ENCODE data around the gene SOX5. TPM values are rescaled to one million over a fixed set of nuclear protein-coding genes. Genes with fewer than 3 reads are reported as not detected.

Gene SOX5
- total RNA-seq, 1 experiment from 2014 or later, result 0.52 TPM

DNA sequence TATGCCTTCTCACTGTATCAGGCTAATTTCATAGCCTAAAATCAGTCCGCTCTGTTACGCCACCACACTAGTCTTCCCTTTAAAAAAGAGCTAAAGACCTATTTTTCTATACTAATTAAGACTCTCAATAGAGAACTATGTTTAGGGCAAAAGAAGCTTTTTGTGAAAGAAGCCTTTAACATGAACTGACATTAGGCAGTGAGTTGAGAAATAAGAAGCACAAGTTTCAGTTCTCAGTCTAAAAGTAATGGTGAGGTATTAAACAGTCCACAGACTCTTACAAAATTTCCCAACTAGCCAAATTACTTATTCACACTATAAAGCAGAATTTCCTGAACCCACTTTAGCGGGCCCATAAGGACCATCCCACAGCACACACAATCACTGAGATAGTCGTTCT is 93.7 kb downstream of the SOX5 start:
- Histone ChIP-seq H3K27me3 (ENCODE audit: insufficient read depth, low read length) (no peaks in the 10 kb centered on the region), H3K9ac (ENCODE audit: low read length) (no peak overlapping the region), H4K20me1 (ENCODE audit: insufficient read depth) (no peaks in the 10 kb centered on the region), H2AFZ (ENCODE audit: low read depth, low read length, poor library complexity, severe bottlenecking) (no peak overlapping the region), H3K27ac (ENCODE audit: low read depth, low read length) (no peak overlapping the region), H3K4me3 (replicated peaks in 1 of 2; ENCODE audit: low read depth in 1 of 2, low read length in 2 of 2) (no peak overlapping the region), H3K4me1 (ENCODE audit: control insufficient read depth in 1 of 2, insufficient read depth in 2 of 2, low read length in 2 of 2) (no peaks in the 10 kb centered on the region), H3K9me2 (ENCODE audit: insufficient read depth) (no peaks in the 10 kb centered on the region), H3K79me2 (ENCODE audit: insufficient read depth, low read length) (no peaks in the 10 kb centered on the region), H3K9me3 (ENCODE audit: control insufficient read depth in 1 of 2, insufficient read depth in 1 of 2, low read depth in 1 of 2, low read length in 2 of 2) (peaks cover 4 to 13% of the 10 kb centered on the region in 2 experiments), H3K4me2 (ENCODE audit: low read length) (no peak overlapping the region), H3K36me3 (ENCODE audit: control insufficient read depth in 1 of 2, insufficient read depth in 2 of 2, low read length in 2 of 2) (no peaks in the 10 kb centered on the region)
- ChIA-PET CTCF (no interaction called here), POLR2A (no interaction called here), RAD21 (ENCODE audit: low non-redundant PET in 1 of 2, low total read pairs in 2 of 2, uncharacterized antibody in 2 of 2, unreplicated experiment in 2 of 2) (no interaction called here)
- no peak for TF ChIP-seq EGR1 (IDR thresholded peaks at IDR 0.05; ENCODE audit: low read depth)
- no peak for TF ChIP-seq POLR2A (IDR thresholded peaks at IDR 0.05; ENCODE audit: borderline replicate concordance, extremely low read depth, insufficient read depth, insufficient read length)
- TF ChIP-seq CBX3 (IDR thresholded peaks at IDR 0.05; ENCODE audit: low read depth), result no peak
- TF ChIP-seq FOSL1 (IDR thresholded peaks at IDR 0.05; ENCODE audit: low read depth), result no peak
- no peak for TF ChIP-seq JUND (IDR thresholded peaks at IDR 0.05)
- TF ChIP-seq, protein P1, sequence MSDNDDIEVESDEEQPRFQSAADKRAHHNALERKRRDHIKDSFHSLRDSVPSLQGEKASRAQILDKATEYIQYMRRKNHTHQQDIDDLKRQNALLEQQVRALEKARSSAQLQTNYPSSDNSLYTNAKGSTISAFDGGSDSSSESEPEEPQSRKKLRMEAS (IDR thresholded peaks at IDR 0.05), result no peak
- no peak for TF ChIP-seq ZNF274 (IDR thresholded peaks at IDR 0.05; ENCODE audit: low read depth, low read length)
- TF ChIP-seq ZFX (IDR thresholded peaks at IDR 0.05), result no peak
- TF ChIP-seq SIN3A (IDR thresholded peaks at IDR 0.05; ENCODE audit: low read depth), result no peak
- TF ChIP-seq, protein P2, sequence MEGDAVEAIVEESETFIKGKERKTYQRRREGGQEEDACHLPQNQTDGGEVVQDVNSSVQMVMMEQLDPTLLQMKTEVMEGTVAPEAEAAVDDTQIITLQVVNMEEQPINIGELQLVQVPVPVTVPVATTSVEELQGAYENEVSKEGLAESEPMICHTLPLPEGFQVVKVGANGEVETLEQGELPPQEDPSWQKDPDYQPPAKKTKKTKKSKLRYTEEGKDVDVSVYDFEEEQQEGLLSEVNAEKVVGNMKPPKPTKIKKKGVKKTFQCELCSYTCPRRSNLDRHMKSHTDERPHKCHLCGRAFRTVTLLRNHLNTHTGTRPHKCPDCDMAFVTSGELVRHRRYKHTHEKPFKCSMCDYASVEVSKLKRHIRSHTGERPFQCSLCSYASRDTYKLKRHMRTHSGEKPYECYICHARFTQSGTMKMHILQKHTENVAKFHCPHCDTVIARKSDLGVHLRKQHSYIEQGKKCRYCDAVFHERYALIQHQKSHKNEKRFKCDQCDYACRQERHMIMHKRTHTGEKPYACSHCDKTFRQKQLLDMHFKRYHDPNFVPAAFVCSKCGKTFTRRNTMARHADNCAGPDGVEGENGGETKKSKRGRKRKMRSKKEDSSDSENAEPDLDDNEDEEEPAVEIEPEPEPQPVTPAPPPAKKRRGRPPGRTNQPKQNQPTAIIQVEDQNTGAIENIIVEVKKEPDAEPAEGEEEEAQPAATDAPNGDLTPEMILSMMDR (IDR thresholded peaks at IDR 0.05 in 2 of 3, conservative IDR thresholded peaks at IDR 0.05 in 1 of 3; ENCODE audit: borderline replicate concordance in 1 of 3, insufficient read depth in 1 of 3, low read depth in 2 of 3, low read length in 2 of 3), result no peak
- no peak for TF ChIP-seq EZH2phosphoT487 (IDR thresholded peaks at IDR 0.05; ENCODE audit: borderline replicate concordance)
- TF ChIP-seq YY1 (IDR thresholded peaks at IDR 0.05; ENCODE audit: extremely low read depth, insufficient replicate concordance, low read depth, low read length), result no peak
- TF ChIP-seq RAD21 (IDR thresholded peaks at IDR 0.05; ENCODE audit: low read depth), result no peak
- no peak for TF ChIP-seq ELF1 (IDR thresholded peaks at IDR 0.05; ENCODE audit: borderline replicate concordance, low read depth)
- no peak for TF ChIP-seq SP1 (IDR thresholded peaks at IDR 0.05; ENCODE audit: low read depth)
- no peak for TF ChIP-seq CEBPB (IDR thresholded peaks at IDR 0.05; ENCODE audit: low read depth)
- no peak for TF ChIP-seq POLR2AphosphoS5 (IDR thresholded peaks at IDR 0.05; ENCODE audit: low read depth, low read length)
- TF ChIP-seq, protein P3, sequence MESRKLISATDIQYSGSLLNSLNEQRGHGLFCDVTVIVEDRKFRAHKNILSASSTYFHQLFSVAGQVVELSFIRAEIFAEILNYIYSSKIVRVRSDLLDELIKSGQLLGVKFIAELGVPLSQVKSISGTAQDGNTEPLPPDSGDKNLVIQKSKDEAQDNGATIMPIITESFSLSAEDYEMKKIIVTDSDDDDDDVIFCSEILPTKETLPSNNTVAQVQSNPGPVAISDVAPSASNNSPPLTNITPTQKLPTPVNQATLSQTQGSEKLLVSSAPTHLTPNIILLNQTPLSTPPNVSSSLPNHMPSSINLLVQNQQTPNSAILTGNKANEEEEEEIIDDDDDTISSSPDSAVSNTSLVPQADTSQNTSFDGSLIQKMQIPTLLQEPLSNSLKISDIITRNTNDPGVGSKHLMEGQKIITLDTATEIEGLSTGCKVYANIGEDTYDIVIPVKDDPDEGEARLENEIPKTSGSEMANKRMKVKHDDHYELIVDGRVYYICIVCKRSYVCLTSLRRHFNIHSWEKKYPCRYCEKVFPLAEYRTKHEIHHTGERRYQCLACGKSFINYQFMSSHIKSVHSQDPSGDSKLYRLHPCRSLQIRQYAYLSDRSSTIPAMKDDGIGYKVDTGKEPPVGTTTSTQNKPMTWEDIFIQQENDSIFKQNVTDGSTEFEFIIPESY (IDR thresholded peaks at IDR 0.05; ENCODE audit: extremely low read depth, insufficient replicate concordance, low read length), result no peak
- no peak for DNase-seq (ENCODE audit: low read depth, low spot score)
- no TSS peak for BruUV-seq (replicated peaks)
- intact Hi-C loops (cut with micrococcal nuclease), result no loop called here
- no peak for ATAC-seq
